Measurements from ENCODE around the gene FLYWCH2.

Gene FLYWCH2

GRCh38 chr16:2843526-2843925 is 39.5 kb upstream of the FLYWCH2 start:
- Mint-ChIP-seq H3K9me3 (no peaks in the 10 kb centered on the region), H3K27ac (ENCODE audit: low read depth) (peak overlapping the region; percentile 9), H3K27me3 (peaks cover under 1% of the 10 kb centered on the region), H3K36me3 (ENCODE audit: insufficient read depth) (peaks cover 8% of the 10 kb centered on the region), H3K4me3 (no peak overlapping the region), H3K4me1 (peaks cover 45% of the 10 kb centered on the region)
- ATAC-seq (replicated peaks; ENCODE audit: extremely low read depth, poor library complexity, severe bottlenecking) (no peak), DNase-seq (ENCODE audit: low spot score in 2 of 2) (no peak)

GRCh38 chr16:2845116-2845515 is 37.9 kb upstream of the FLYWCH2 start:
- Mint-ChIP-seq H3K27ac (ENCODE audit: low read depth) (no peak overlapping the region), H3K4me1 (peaks cover 35% of the 10 kb centered on the region), H3K9me3 (no peaks in the 10 kb centered on the region), H3K4me3 (no peak overlapping the region), H3K27me3 (peaks cover 15% of the 10 kb centered on the region), H3K36me3 (ENCODE audit: insufficient read depth) (peaks cover 8% of the 10 kb centered on the region)
- DNase-seq (ENCODE audit: low spot score in 2 of 2) (no peak), ATAC-seq (replicated peaks; ENCODE audit: extremely low read depth, poor library complexity, severe bottlenecking) (no peak)

GRCh38 chr16:2846511-2847310 is 36.3 kb upstream of the FLYWCH2 start:
- Mint-ChIP-seq H3K4me3 (no peak overlapping the region), H3K4me1 (peaks cover 31% of the 10 kb centered on the region), H3K36me3 (ENCODE audit: insufficient read depth) (peaks cover 6% of the 10 kb centered on the region), H3K27ac (ENCODE audit: low read depth) (peak overlapping the region; percentile 19), H3K9me3 (no peaks in the 10 kb centered on the region), H3K27me3 (peaks cover 15% of the 10 kb centered on the region)
- DNase-seq (ENCODE audit: low spot score in 2 of 2) (no peak), ATAC-seq (replicated peaks; ENCODE audit: extremely low read depth, poor library complexity, severe bottlenecking) (peak; percentile 41)

GRCh38 chr16:2848933-2849725 is 33.9 kb upstream of the FLYWCH2 start:
- DNase-seq (ENCODE audit: low spot score in 2 of 2) = no peak
- no peak overlapping the region for H3K27ac Mint-ChIP-seq (ENCODE audit: low read depth)
- H3K4me1 Mint-ChIP-seq = peaks cover 22% of the 10 kb centered on the region
- H3K9me3 Mint-ChIP-seq = no peaks in the 10 kb centered on the region
- no peaks in the 10 kb centered on the region for H3K36me3 Mint-ChIP-seq (ENCODE audit: insufficient read depth)
- H3K4me3 Mint-ChIP-seq = no peak overlapping the region
- H3K27me3 Mint-ChIP-seq = peaks cover 15% of the 10 kb centered on the region
- no peak for ATAC-seq (replicated peaks; ENCODE audit: extremely low read depth, poor library complexity, severe bottlenecking)

GRCh38 chr16:2852003-2852730 is 30.8 kb upstream of the FLYWCH2 start:
- Mint-ChIP-seq H3K9me3 (no peaks in the 10 kb centered on the region), H3K27me3 (peaks cover 15% of the 10 kb centered on the region), H3K4me1 (peaks cover under 1% of the 10 kb centered on the region), H3K4me3 (no peak overlapping the region), H3K36me3 (ENCODE audit: insufficient read depth) (peaks cover 2% of the 10 kb centered on the region), H3K27ac (ENCODE audit: low read depth) (no peak overlapping the region)
- no peak for ATAC-seq (replicated peaks; ENCODE audit: extremely low read depth, poor library complexity, severe bottlenecking)
- DNase-seq (ENCODE audit: low spot score in 2 of 2) = no peak

GRCh38 chr16:2852731-2853507 is 30.1 kb upstream of the FLYWCH2 start:
- H3K27me3 Mint-ChIP-seq = peaks cover 23% of the 10 kb centered on the region

GRCh38 chr16:2853531-2854073 is 29.4 kb upstream of the FLYWCH2 start:
- no peaks in the 10 kb centered on the region for H3K9me3 Mint-ChIP-seq
- ATAC-seq (replicated peaks; ENCODE audit: extremely low read depth, poor library complexity, severe bottlenecking) (no peak), DNase-seq (ENCODE audit: low spot score in 2 of 2) (no peak)
- H3K27ac Mint-ChIP-seq (ENCODE audit: low read depth) = no peak overlapping the region
- peaks cover 2% of the 10 kb centered on the region for H3K36me3 Mint-ChIP-seq (ENCODE audit: insufficient read depth)
- H3K27me3 Mint-ChIP-seq = peaks cover 23% of the 10 kb centered on the region
- no peak overlapping the region for H3K4me3 Mint-ChIP-seq
- peaks cover 6% of the 10 kb centered on the region for H3K4me1 Mint-ChIP-seq

More at GRCh38 chr16:2852731-2853507, 30.1 kb upstream of the FLYWCH2 start:
- Mint-ChIP-seq H3K9me3 (no peaks in the 10 kb centered on the region), H3K36me3 (ENCODE audit: insufficient read depth) (peaks cover 2% of the 10 kb centered on the region), H3K4me3 (no peak overlapping the region), H3K27ac (ENCODE audit: low read depth) (no peak overlapping the region), H3K4me1 (peaks cover 6% of the 10 kb centered on the region)
- DNase-seq (ENCODE audit: low spot score in 2 of 2) (no peak), ATAC-seq (replicated peaks; ENCODE audit: extremely low read depth, poor library complexity, severe bottlenecking) (no peak)

GRCh38 chr16:2854700-2855309 is 28.2 kb upstream of the FLYWCH2 start:
- H3K27ac Mint-ChIP-seq (ENCODE audit: low read depth) = no peak overlapping the region
- no peak for DNase-seq (ENCODE audit: low spot score in 2 of 2)

GRCh38 chr16:2855536-2855935 is 27.5 kb upstream of the FLYWCH2 start:
- Mint-ChIP-seq H3K27ac (ENCODE audit: low read depth) (no peak overlapping the region), H3K4me1 (peaks cover 6% of the 10 kb centered on the region), H3K36me3 (ENCODE audit: insufficient read depth) (peaks cover 2% of the 10 kb centered on the region), H3K4me3 (no peak overlapping the region), H3K9me3 (no peaks in the 10 kb centered on the region), H3K27me3 (peaks cover 19% of the 10 kb centered on the region)
- DNase-seq (ENCODE audit: low spot score in 2 of 2) = no peak
- no peak for ATAC-seq (replicated peaks; ENCODE audit: extremely low read depth, poor library complexity, severe bottlenecking)

More at GRCh38 chr16:2854700-2855309, 28.2 kb upstream of the FLYWCH2 start:
- ATAC-seq (replicated peaks; ENCODE audit: extremely low read depth, poor library complexity, severe bottlenecking) = no peak
- Mint-ChIP-seq H3K27me3 (peaks cover 14% of the 10 kb centered on the region), H3K36me3 (ENCODE audit: insufficient read depth) (peaks cover 2% of the 10 kb centered on the region), H3K4me1 (peaks cover 6% of the 10 kb centered on the region), H3K4me3 (no peak overlapping the region), H3K9me3 (no peaks in the 10 kb centered on the region)

GRCh38 chr16:2856061-2856670 is 26.8 kb upstream of the FLYWCH2 start:
- H3K4me1 Mint-ChIP-seq = peaks cover 6% of the 10 kb centered on the region
- H3K9me3 Mint-ChIP-seq = no peaks in the 10 kb centered on the region
- H3K4me3 Mint-ChIP-seq = no peak overlapping the region
- ATAC-seq (replicated peaks; ENCODE audit: extremely low read depth, poor library complexity, severe bottlenecking) (no peak), DNase-seq (ENCODE audit: low spot score in 2 of 2) (no peak)
- peaks cover 2% of the 10 kb centered on the region for H3K36me3 Mint-ChIP-seq (ENCODE audit: insufficient read depth)
- H3K27ac Mint-ChIP-seq (ENCODE audit: low read depth) = no peak overlapping the region
- H3K27me3 Mint-ChIP-seq = peaks cover 21% of the 10 kb centered on the region

- no peak for DNase-seq (ENCODE audit: low spot score in 2 of 2)
- Mint-ChIP-seq H3K36me3 (ENCODE audit: insufficient read depth) (peaks cover 4% of the 10 kb centered on the region), H3K9me3 (no peaks in the 10 kb centered on the region), H3K4me1 (peaks cover 6% of the 10 kb centered on the region), H3K4me3 (no peak overlapping the region), H3K27ac (ENCODE audit: low read depth) (no peak overlapping the region), H3K27me3 (peaks cover 21% of the 10 kb centered on the region)
- ATAC-seq (replicated peaks; ENCODE audit: extremely low read depth, poor library complexity, severe bottlenecking) = no peak
These were observed 26.1 kb upstream of the FLYWCH2 start for GRCh38 chr16:2856686-2857450.
